Spleen (tissue), 7 donors: ENCODE results near the gene NPPA.

ENCODE experiments used
- CTCF ChIP-seq, 11 experiments: fragments of 200-600 bp in 7 of 11; fragments of 450-650 bp in 4 of 11; sonication (generic) in 4 of 11; IDR thresholded peaks in 8 of 11; conservative IDR thresholded peaks in 3 of 11; 1 replicate in 7 of 11; 2 replicates in 4 of 11; pipeline versions ENCODE4 v1.4.0 to v1.8.0; 2016 to 2021; ENCODE audit warnings: antibody characterized with exemption in 11 of 11, inconsistent platforms in 4 of 11, mild to moderate bottlenecking in 1 of 11
- POLR2A ChIP-seq, 3 donors: fragments of 450-650 bp; IDR thresholded peaks; one replicate each; pipeline ENCODE4 v1.5.1; 2017; ENCODE audit warnings: antibody characterized with exemption in 3 of 3, mild to moderate bottlenecking in 1 of 3
- POLR2AphosphoS5 ChIP-seq, 3 donors: sonication (generic); formaldehyde crosslinking; IDR thresholded peaks; one replicate each; pipeline ENCODE4 v1.5.1; 2017; ENCODE audit warnings: antibody characterized with exemption in 3 of 3
- donor health status: DM: no; HTN: no; CAD: no; lungs with moderate emphysema.
- donor health status: DM: no; HTN: no; CAD: no.
- donor health status: DM: no; HTN: no; CAD: no.

GRCh38 chr1:11856698-11857097 is 9.1 kb upstream of the NPPA start:
- TF ChIP-seq POLR2A (IDR thresholded peaks at IDR 0.05) (no peak), POLR2AphosphoS5 (IDR thresholded peaks at IDR 0.05) (no peak), CTCF (IDR thresholded peaks at IDR 0.05 in 8 of 11, conservative IDR thresholded peaks at IDR 0.05 in 3 of 11) (no peak)
